Breast epithelium (tissue), 3 donors: ENCODE results near the gene MDGA2.

Source experiments
- CTCF ChIP-seq, 3 donors: fragments of 450-650 bp; IDR thresholded peaks; one replicate each; pipeline ENCODE4 v1.5.1; 2016 to 2017; ENCODE audit warnings: antibody characterized with exemption in 3 of 3, mild to moderate bottlenecking in 3 of 3, moderate library complexity in 3 of 3
- POLR2AphosphoS5 ChIP-seq, 3 donors: sonication (generic); formaldehyde crosslinking; IDR thresholded peaks; one replicate each; pipeline ENCODE4 v1.6.1; 2017; ENCODE audit warnings: antibody characterized with exemption in 3 of 3

- TF ChIP-seq CTCF (IDR thresholded peaks at IDR 0.05) (no peak), POLR2AphosphoS5 (IDR thresholded peaks at IDR 0.05) (no peak)
Observed at GRCh38 chr14:46920542-46920941, 754.9 kb downstream of the MDGA2 start.
